Activated B cell treated with CpG ODN at 0.5 μM for 24 hours (primary cell): Measurements from ENCODE around the gene OAS1. TPM values are rescaled to one million over a fixed set of nuclear protein-coding genes. Genes with fewer than 3 reads are reported as not detected.

Source experiments
- ATAC-seq: fragments of 200-7000 bp; cut with Tn5 transposase; one replicate; pipeline ENCODE4 v1.10.0; 2021; ENCODE audit warnings: low read depth, mild to moderate bottlenecking, moderate library complexity
- CTCF ChIA-PET: fragments of 350-600 bp; sonication (Branson Sonifier 250); formaldehyde crosslinking; loops from one replicate; lab custom pipeline; 2021; ENCODE audit warnings: antibody characterized with exemption; lab: Charles Lee
- POLR2A ChIA-PET: fragments of 350-600 bp; sonication (Branson Sonifier 250); formaldehyde crosslinking; loops from one replicate; lab custom pipeline; 2021; ENCODE audit warnings: antibody characterized with exemption; lab: Charles Lee
- DNase-seq: peaks from one replicate; pipeline ENCODE4 v3.0.0; 2022
- H3K27ac Mint-ChIP-seq: one replicate; pipeline ENCODE4 v1.8.0; 2020; ENCODE audit warnings: mixed read lengths
- H3K27me3 Mint-ChIP-seq: one replicate; pipeline ENCODE4 v1.8.0; 2021; ENCODE audit warnings: mixed read lengths
- H3K36me3 Mint-ChIP-seq: one replicate; pipeline ENCODE4 v1.8.0; 2021; ENCODE audit warnings: low read depth, mixed read lengths
- H3K4me1 Mint-ChIP-seq: one replicate; pipeline ENCODE4 v1.8.0; 2021; ENCODE audit warnings: mixed read lengths
- H3K4me3 Mint-ChIP-seq: one replicate; pipeline ENCODE4 v1.8.0; 2020; ENCODE audit warnings: mild to moderate bottlenecking, mixed read lengths
- H3K9me3 Mint-ChIP-seq: one replicate; pipeline ENCODE4 v1.8.0; 2020; ENCODE audit warnings: mixed read lengths
- intact Hi-C: fragments of 100-400 bp; cut with micrococcal nuclease; formaldehyde crosslinking; loops from one replicate; pipeline ENCODE4 v1.15.1; 2024
- total RNA-seq: library from RNA; stranded (reverse); gene quantifications from 2 replicates; pipeline ENCODE4 v1.2.3, GENCODE V29; 2022
- TF ChIP-seq, protein P1 (sequence below): fragments of 200-600 bp; IDR thresholded peaks from one replicate; pipeline ENCODE4 v1.8.0; 2022; ENCODE audit warnings: antibody characterized with exemption, mild to moderate bottlenecking

The OAS1 gene
- total RNA-seq, 1 donor from 2014 or later: 30.6 TPM

DNA sequence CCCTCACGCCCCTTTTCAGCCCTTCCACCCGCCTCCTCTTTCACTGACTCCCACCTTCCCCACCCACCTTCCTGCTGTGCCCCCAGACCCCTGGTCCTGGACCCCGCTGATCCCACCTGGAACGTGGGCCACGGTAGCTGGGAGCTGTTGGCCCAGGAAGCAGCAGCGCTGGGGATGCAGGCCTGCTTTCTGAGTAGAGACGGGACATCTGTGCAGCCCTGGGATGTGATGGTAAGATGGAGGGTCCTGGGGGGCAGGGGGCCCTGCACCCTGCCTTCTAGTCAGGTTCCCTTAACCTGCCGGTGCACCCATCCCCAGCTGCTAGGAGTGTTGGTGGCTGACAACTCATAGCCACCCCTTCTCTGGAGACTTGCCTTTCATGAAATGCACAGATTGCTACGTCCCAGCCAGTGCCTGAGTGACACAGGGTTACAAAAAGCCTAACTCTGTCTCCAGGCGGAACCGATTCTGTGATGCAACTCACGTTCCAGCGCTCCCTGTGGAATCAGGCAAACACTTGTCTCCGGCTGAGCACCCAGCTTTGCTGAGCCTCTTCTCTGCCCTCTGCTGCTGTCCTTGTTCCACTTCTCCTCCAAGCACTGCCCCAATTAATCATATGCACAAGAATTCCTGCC, 56.6 kb downstream of the OAS1 start:
- POLR2A ChIA-PET: no interaction called here
- TF ChIP-seq, protein P1, sequence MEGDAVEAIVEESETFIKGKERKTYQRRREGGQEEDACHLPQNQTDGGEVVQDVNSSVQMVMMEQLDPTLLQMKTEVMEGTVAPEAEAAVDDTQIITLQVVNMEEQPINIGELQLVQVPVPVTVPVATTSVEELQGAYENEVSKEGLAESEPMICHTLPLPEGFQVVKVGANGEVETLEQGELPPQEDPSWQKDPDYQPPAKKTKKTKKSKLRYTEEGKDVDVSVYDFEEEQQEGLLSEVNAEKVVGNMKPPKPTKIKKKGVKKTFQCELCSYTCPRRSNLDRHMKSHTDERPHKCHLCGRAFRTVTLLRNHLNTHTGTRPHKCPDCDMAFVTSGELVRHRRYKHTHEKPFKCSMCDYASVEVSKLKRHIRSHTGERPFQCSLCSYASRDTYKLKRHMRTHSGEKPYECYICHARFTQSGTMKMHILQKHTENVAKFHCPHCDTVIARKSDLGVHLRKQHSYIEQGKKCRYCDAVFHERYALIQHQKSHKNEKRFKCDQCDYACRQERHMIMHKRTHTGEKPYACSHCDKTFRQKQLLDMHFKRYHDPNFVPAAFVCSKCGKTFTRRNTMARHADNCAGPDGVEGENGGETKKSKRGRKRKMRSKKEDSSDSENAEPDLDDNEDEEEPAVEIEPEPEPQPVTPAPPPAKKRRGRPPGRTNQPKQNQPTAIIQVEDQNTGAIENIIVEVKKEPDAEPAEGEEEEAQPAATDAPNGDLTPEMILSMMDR: no peak
- DNase-seq (no peak), ATAC-seq (no peak)
- intact Hi-C loops: no loop called here
- Mint-ChIP-seq H3K36me3 (peaks cover 82% of the 10 kb centered on the region), H3K27me3 (no peaks in the 10 kb centered on the region), H3K27ac (no peak overlapping the region), H3K4me1 (no peaks in the 10 kb centered on the region), H3K9me3 (peaks cover 5% of the 10 kb centered on the region), H3K4me3 (no peak overlapping the region)
- CTCF ChIA-PET: no interaction called here

DNA sequence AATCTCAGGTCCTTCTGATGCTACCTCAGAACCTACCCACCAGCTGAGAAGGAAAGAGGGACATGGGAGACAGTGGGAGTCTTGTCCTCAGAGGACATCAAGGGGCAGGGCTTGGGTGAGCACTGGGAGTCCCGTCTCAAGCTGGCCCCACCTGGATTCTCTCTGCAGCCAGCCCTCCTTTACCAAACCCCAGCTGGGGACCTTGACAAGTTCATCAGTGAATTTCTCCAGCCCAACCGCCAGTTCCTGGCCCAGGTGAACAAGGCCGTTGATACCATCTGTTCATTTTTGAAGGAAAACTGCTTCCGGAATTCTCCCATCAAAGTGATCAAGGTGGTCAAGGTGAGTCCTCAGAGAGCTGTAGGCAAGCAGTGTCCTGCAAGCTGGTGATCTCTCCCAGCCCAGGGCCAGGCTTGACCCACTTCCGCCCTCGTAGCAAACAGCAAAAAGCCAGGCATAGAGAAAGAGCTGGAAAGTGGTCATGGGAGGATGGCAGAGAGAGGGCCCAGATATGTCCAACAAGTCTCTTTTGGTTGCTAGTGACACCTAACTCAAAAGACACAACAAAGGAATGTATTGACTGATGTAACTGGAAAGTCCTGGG, 57.4 kb downstream of the OAS1 start:
- POLR2A ChIA-PET: interaction anchor here (0.5 kb wide), 1 partner anchor 10 kb away, joined by 10 read pairs; no protein-coding TSS in a partner anchor
- H3K27ac Mint-ChIP-seq: no peak overlapping the region
- ATAC-seq: no peak
- no peaks in the 10 kb centered on the region for H3K4me1 Mint-ChIP-seq
- H3K36me3 Mint-ChIP-seq: peaks cover 76% of the 10 kb centered on the region
- no peak overlapping the region for H3K4me3 Mint-ChIP-seq
- TF ChIP-seq, protein P1: no peak
- CTCF ChIA-PET: no interaction called here
- intact Hi-C loops: no loop called here
- H3K27me3 Mint-ChIP-seq: no peaks in the 10 kb centered on the region
- DNase-seq: no peak
- H3K9me3 Mint-ChIP-seq: peaks cover 5% of the 10 kb centered on the region

DNA sequence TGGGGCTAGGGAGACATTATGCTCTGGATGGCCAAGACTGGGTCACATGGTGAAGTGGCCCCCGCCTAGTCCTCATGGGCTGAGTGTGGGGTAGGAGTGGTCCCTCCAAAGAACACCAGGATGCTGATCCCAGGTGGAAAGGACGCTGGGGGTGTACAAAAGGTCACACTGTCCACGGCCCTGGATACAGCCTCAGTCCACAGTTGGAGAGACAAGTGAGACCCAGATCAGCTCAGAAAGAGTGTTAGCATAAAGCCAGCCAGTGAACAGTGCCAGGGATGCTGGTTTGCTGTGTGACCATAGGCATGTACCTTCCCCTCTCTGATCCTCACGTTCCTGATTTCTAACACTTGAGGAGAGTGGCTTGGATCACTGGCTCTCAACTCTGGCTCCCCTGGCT, 58.2 kb downstream of the OAS1 start:
- H3K36me3 Mint-ChIP-seq: peaks cover 75% of the 10 kb centered on the region
- DNase-seq (no peak), ATAC-seq (no peak)
- TF ChIP-seq, protein P1: no peak
- H3K27ac Mint-ChIP-seq: no peak overlapping the region
- ChIA-PET POLR2A (no interaction called here), CTCF (no interaction called here)
- H3K4me3 Mint-ChIP-seq: no peak overlapping the region
- H3K27me3 Mint-ChIP-seq: no peaks in the 10 kb centered on the region
- peaks cover 4% of the 10 kb centered on the region for H3K9me3 Mint-ChIP-seq
- H3K4me1 Mint-ChIP-seq: no peaks in the 10 kb centered on the region
- intact Hi-C loops: no loop called here

DNA sequence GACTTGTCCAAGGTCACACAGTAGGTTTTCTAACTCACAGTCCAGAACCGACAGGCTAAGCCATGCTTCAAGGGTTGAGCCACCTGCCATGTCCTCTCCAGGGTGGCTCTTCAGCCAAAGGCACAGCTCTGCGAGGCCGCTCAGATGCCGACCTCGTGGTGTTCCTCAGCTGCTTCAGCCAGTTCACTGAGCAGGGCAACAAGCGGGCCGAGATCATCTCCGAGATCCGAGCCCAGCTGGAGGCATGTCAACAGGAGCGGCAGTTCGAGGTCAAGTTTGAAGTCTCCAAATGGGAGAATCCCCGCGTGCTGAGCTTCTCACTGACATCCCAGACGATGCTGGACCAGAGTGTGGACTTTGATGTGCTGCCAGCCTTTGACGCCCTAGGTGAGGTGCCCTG, 58.9 kb downstream of the OAS1 start:
- H3K36me3 Mint-ChIP-seq: peaks cover 78% of the 10 kb centered on the region
- no peak overlapping the region for H3K4me3 Mint-ChIP-seq
- no peak for DNase-seq
- TF ChIP-seq, protein P1: no peak
- ChIA-PET POLR2A (no interaction called here), CTCF (no interaction called here)
- H3K4me1 Mint-ChIP-seq: no peaks in the 10 kb centered on the region
- H3K27ac Mint-ChIP-seq: no peak overlapping the region
- intact Hi-C loops: no loop called here
- no peak for ATAC-seq
- H3K9me3 Mint-ChIP-seq: peaks cover 3% of the 10 kb centered on the region
- H3K27me3 Mint-ChIP-seq: no peaks in the 10 kb centered on the region

DNA sequence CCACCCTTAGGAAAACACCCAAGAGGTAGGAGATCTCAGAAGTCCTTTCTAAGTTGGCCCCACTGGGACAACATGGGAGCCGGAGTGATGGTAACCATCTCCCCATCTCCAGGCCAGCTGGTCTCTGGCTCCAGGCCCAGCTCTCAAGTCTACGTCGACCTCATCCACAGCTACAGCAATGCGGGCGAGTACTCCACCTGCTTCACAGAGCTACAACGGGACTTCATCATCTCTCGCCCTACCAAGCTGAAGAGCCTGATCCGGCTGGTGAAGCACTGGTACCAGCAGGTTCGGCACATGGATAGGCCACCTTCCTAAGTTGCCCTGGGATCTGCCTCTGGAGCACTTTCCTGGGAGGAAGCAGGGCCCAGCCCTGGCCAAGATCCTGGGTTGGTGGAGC, 60.5 kb downstream of the OAS1 start:
- intact Hi-C loops: no loop called here
- TF ChIP-seq, protein P1: no peak
- Mint-ChIP-seq H3K27me3 (no peaks in the 10 kb centered on the region), H3K9me3 (no peaks in the 10 kb centered on the region), H3K4me3 (no peak overlapping the region), H3K27ac (no peak overlapping the region), H3K4me1 (no peaks in the 10 kb centered on the region), H3K36me3 (peaks cover 64% of the 10 kb centered on the region)
- ChIA-PET CTCF (no interaction called here), POLR2A (interaction anchor here (0.9 kb wide), 2 partner anchors 10 to 11 kb away, joined by 4 read pairs; partner anchors contain the start of gene OAS2)
- ATAC-seq: no peak
- DNase-seq: no peak
